ENCODE results near the gene TSPY10. TPM values are rescaled to one million over a fixed set of nuclear protein-coding genes. Genes with fewer than 3 reads are reported as not detected.

TSPY10 gene
- total and polyA plus RNA-seq, 3 donors (not counting 1 experiment from before 2014, with no cell fraction given), result not detected

Other genes with a start within 250 kb of the TSPY10 start
- not detected for gene TSPY4, start 190.4 kb upstream of the TSPY10 start, total RNA-seq
- gene TSPY4, start 190.4 kb upstream of the TSPY10 start, polyA plus RNA-seq, result not detected
- not detected for gene TSPY8, start 170.1 kb upstream of the TSPY10 start, total RNA-seq
- gene TSPY8, start 170.1 kb upstream of the TSPY10 start, polyA plus RNA-seq, result not detected
- gene TSPY3, start 129.5 kb upstream of the TSPY10 start, total RNA-seq, result not detected
- gene TSPY3, start 129.5 kb upstream of the TSPY10 start, polyA plus RNA-seq, result not detected
- gene TSPY1, start 60.9 kb upstream of the TSPY10 start, total RNA-seq, result not detected
- gene TSPY1, start 60.9 kb upstream of the TSPY10 start, polyA plus RNA-seq, result not detected
- not detected for gene TSPY9, start 40.6 kb upstream of the TSPY10 start, total RNA-seq
- not detected for gene TSPY9, start 40.6 kb upstream of the TSPY10 start, polyA plus RNA-seq